IMR-90 (cell line): ENCODE results near the gene KRT79. TPM values are rescaled to one million over a fixed set of nuclear protein-coding genes. Genes with fewer than 3 reads are reported as not detected.

ENCODE experiments used
- ATAC-seq: fragments of 200-7000 bp; cut with Tn5 transposase; 2 replicates; pipeline ENCODE4 v1.9.1; 2020; ENCODE audit warnings: low read depth, mild to moderate bottlenecking, moderate library complexity
- BruUV-seq: library from RNA; stranded (reverse); fragments of 400-500 nt; replicated peaks from 2 replicates; lab custom pipeline; 2021; lab: Mats Ljungman, UMichigan
- CTCF ChIA-PET: fragments of 300-600 bp; formaldehyde crosslinking; extraction: SDS; loops from one replicate; lab custom pipeline; 2021; ENCODE audit warnings: antibody characterized with exemption; lab: Yijun Ruan, JAX
- POLR2A ChIA-PET: fragments of 300-600 bp; sonication (Branson Sonifier 250); formaldehyde crosslinking; loops from one replicate; lab custom pipeline; 2022; ENCODE audit warnings: antibody characterized with exemption; ENCODE audit not compliant: unreplicated experiment; lab: Charles Lee
- DNase-seq: peaks from one replicate; pipeline ENCODE4 v3.0.0; 2013
- H2AFZ ChIP-seq: replicated peaks from 2 replicates; pipeline ENCODE3; 2013; ENCODE audit warnings: low read length, mild to moderate bottlenecking; ENCODE audit not compliant: poor library complexity
- H2AK5ac ChIP-seq: 2 replicates; pipeline ENCODE4 v1.6.1; 2013; ENCODE audit warnings: low read depth, low read length, inconsistent platforms
- H2AK9ac ChIP-seq: replicated peaks from 2 replicates; pipeline ENCODE3; 2013; ENCODE audit warnings: mild to moderate bottlenecking, low read depth, low read length, moderate library complexity; ENCODE audit not compliant: poor library complexity
- H2BK120ac ChIP-seq: 2 replicates; pipeline ENCODE4 v1.6.1; 2013; ENCODE audit warnings: low read depth, low read length, inconsistent platforms
- H2BK15ac ChIP-seq: 3 replicates; pipeline ENCODE4 v1.6.1; 2013; ENCODE audit warnings: low read depth, low read length, inconsistent platforms
- H2BK20ac ChIP-seq: 2 replicates; pipeline ENCODE4 v1.6.1; 2013; ENCODE audit warnings: low read depth, mild to moderate bottlenecking, inconsistent platforms, low read length, moderate library complexity
- H2BK5ac ChIP-seq: 2 replicates; pipeline ENCODE4 v1.6.1; 2013; ENCODE audit warnings: mild to moderate bottlenecking, low read depth, low read length, inconsistent platforms; ENCODE audit not compliant: poor library complexity, severe bottlenecking
- H3K14ac ChIP-seq: replicated peaks from 2 replicates; pipeline ENCODE4 v1.6.1; 2013; ENCODE audit warnings: low read depth, low read length, inconsistent platforms
- H3K18ac ChIP-seq: 2 replicates; pipeline ENCODE4 v1.6.1; 2013; ENCODE audit warnings: low read depth, low read length, control low read depth
- H3K23ac ChIP-seq: 2 replicates; pipeline ENCODE4 v1.6.1; 2013; ENCODE audit warnings: low read depth, low read length, inconsistent platforms
- H3K27ac ChIP-seq: 2 replicates; pipeline ENCODE4 v1.5.1; 2013; ENCODE audit warnings: mild to moderate bottlenecking, control low read depth, low read length; ENCODE audit not compliant: insufficient read depth
- H3K27me3 ChIP-seq: 2 replicates; pipeline ENCODE4 v1.6.1; 2013; ENCODE audit warnings: low read length; ENCODE audit not compliant: control insufficient read depth, insufficient read depth
- H3K36me3 ChIP-seq: 2 replicates; pipeline ENCODE4 v1.6.1; 2013; ENCODE audit warnings: low read length, mixed read lengths; ENCODE audit not compliant: control insufficient read depth, insufficient read depth
- H3K4ac ChIP-seq: 2 replicates; pipeline ENCODE4 v1.6.1; 2013; ENCODE audit warnings: low read depth, low read length, inconsistent platforms
- H3K4me1 ChIP-seq: 2 replicates; pipeline ENCODE4 v1.6.1; 2013; ENCODE audit warnings: low read length, mixed read lengths; ENCODE audit not compliant: control insufficient read depth, insufficient read depth
- H3K4me2 ChIP-seq: 2 replicates; pipeline ENCODE4 v1.6.1; 2013; ENCODE audit warnings: low read depth, mild to moderate bottlenecking, control low read depth, low read length, moderate library complexity
- H3K4me3 ChIP-seq: 2 replicates; pipeline ENCODE4 v1.5.1; 2013; ENCODE audit warnings: low read depth, mild to moderate bottlenecking, control low read depth, low read length, moderate library complexity; ENCODE audit not compliant: insufficient read depth
- H3K56ac ChIP-seq: 2 replicates; pipeline ENCODE4 v1.6.1; 2013; ENCODE audit warnings: low read length, inconsistent platforms; ENCODE audit not compliant: insufficient read depth; ENCODE audit errors: extremely low read depth
- H3K79me1 ChIP-seq, 2 experiments: 2 replicates each; pipeline ENCODE4 v1.6.1; 2013; ENCODE audit warnings: low read length in 2 of 2, inconsistent platforms in 1 of 2, low read depth in 1 of 2
- H3K9ac ChIP-seq: 2 replicates; pipeline ENCODE4 v1.6.1; 2013; ENCODE audit warnings: low read depth, low read length, control low read depth
- H3K9me1 ChIP-seq: 2 replicates; pipeline ENCODE4 v1.6.1; 2013; ENCODE audit warnings: low read length, inconsistent platforms; ENCODE audit not compliant: insufficient read depth
- H3K9me3 ChIP-seq: 2 replicates; pipeline ENCODE4 v1.6.1; 2013; ENCODE audit warnings: low read length; ENCODE audit not compliant: control insufficient read depth, insufficient read depth
- H4K20me1 ChIP-seq: 2 replicates; pipeline ENCODE4 v1.6.1; 2013; ENCODE audit warnings: low read length, inconsistent platforms; ENCODE audit not compliant: insufficient read depth
- H4K5ac ChIP-seq: 2 replicates; pipeline ENCODE4 v1.6.1; 2013; ENCODE audit warnings: mild to moderate bottlenecking, low read depth, low read length, control low read depth
- H4K8ac ChIP-seq, 2 experiments: 2 replicates each; pipeline ENCODE4 v1.6.1; 2013; ENCODE audit warnings: low read depth in 2 of 2, low read length in 2 of 2, control low read depth in 1 of 2, inconsistent platforms in 1 of 2
- H4K91ac ChIP-seq: 2 replicates; pipeline ENCODE4 v1.6.1; 2013; ENCODE audit warnings: low read depth, low read length, inconsistent platforms; ENCODE audit not compliant: insufficient read depth
- BHLHE40 ChIP-seq: fragments of 150-350 bp; IDR thresholded peaks from 2 replicates; pipeline ENCODE4 v1.6.1; 2016; ENCODE audit warnings: mild to moderate bottlenecking, low read depth, low read length
- CEBPB ChIP-seq: IDR thresholded peaks from 2 replicates; pipeline ENCODE4 v1.6.1; 2012; ENCODE audit warnings: low read depth, low read length, improper control_type of control experiment
- CTCF ChIP-seq: conservative IDR thresholded peaks from 2 replicates; pipeline ENCODE4 v1.5.1; 2012; ENCODE audit warnings: mild to moderate bottlenecking, low read depth, low read length, improper control_type of control experiment
- FOS ChIP-seq: fragments of 150-350 bp; IDR thresholded peaks from 2 replicates; pipeline ENCODE4 v1.6.1; 2016; ENCODE audit warnings: low read depth, low read length
- MAFK ChIP-seq: IDR thresholded peaks from 2 replicates; pipeline ENCODE4 v1.6.1; 2012; ENCODE audit warnings: low read depth, low read length, improper control_type of control experiment
- MAZ ChIP-seq: IDR thresholded peaks from 2 replicates; pipeline ENCODE4 v1.6.1; 2012; ENCODE audit warnings: low read depth, mild to moderate bottlenecking, low read length, improper control_type of control experiment, moderate library complexity, borderline replicate concordance
- MXI1 ChIP-seq: IDR thresholded peaks from 2 replicates; pipeline ENCODE4 v1.6.1; 2012; ENCODE audit warnings: low read depth, mild to moderate bottlenecking, low read length, moderate library complexity, borderline replicate concordance
- NFE2L2 ChIP-seq: fragments of 150-350 bp; IDR thresholded peaks from 2 replicates; pipeline ENCODE4 v1.6.1; 2016; ENCODE audit warnings: low read depth, mild to moderate bottlenecking, low read length
- POLR2A ChIP-seq: IDR thresholded peaks from 2 replicates; pipeline ENCODE4 v1.6.1; 2012; ENCODE audit warnings: mild to moderate bottlenecking, low read depth, low read length
- USF2 ChIP-seq: fragments of 150-350 bp; IDR thresholded peaks from 2 replicates; pipeline ENCODE4 v1.6.1; 2017; ENCODE audit warnings: mild to moderate bottlenecking, antibody characterized with exemption, low read length, low read depth
- WGBS, 2 experiments: methylation state at CpG; one replicate each; pipeline versions ENCODE4 v1.1.5 to v1.1.7; 2013; ENCODE audit warnings: missing lambda C conversion rate in 2 of 2; ENCODE audit not compliant: insufficient read length in 1 of 2; ENCODE audit errors: extremely low coverage in 2 of 2; 5-methylcytosine and 5-hydroxymethylcytosine counted together
- dilution Hi-C: fragments of 300-500 bp; cut with HindIII; formaldehyde crosslinking; loops from one replicate; pipeline ENCODE4 v1.14.3; 2018; ENCODE audit warnings: low sequenced_read_pairs; ENCODE audit not compliant: unreplicated experiment
- in situ Hi-C: fragments of 300-500 bp; cut with MboI; formaldehyde crosslinking; loops from 3 replicates; pipeline ENCODE4 v1.14.3; 2019; ENCODE audit warnings: low sequenced_read_pairs, inconsistent platforms, mixed read lengths
- intact Hi-C: fragments of 100-400 bp; cut with micrococcal nuclease; formaldehyde crosslinking; loops from 2 replicates; pipeline ENCODE4 v1.10.0; 2022
- polyA plus RNA-seq, 3 experiments: library from polyadenylated mRNA; depleted of rRNA; stranded (reverse); fragments of >200 nt; gene quantifications; 2 replicates each; pipeline ENCODE4 v1.2.3, GENCODE V29; 2012; ENCODE audit warnings: low replicate concordance in 1 of 3
- total RNA-seq: library from RNA; depleted of rRNA; stranded (reverse); fragments of >200 nt; gene quantifications from 2 replicates; pipeline ENCODE4 v1.2.3, GENCODE V29; 2012

Gene KRT79
- total and polyA plus RNA-seq, 2 of the 4 experiments (the other 2 are of a cell fraction): under 0.01 to 0.24 TPM

- peak overlapping the region; percentile 38 to 56; a peak in 2 of 4 replicates for H4K8ac ChIP-seq
- H3K27me3 ChIP-seq: peaks cover 3% of the 10 kb centered on the region; the same call in 1 of the 2 replicates
- peak; percentile 85 for DNase-seq
- no peak overlapping the region for H3K18ac ChIP-seq
- peaks cover 18% of the 10 kb centered on the region for H3K4me1 ChIP-seq
- peak overlapping the region; percentile 94; the same call in 1 of the 2 replicates for H3K14ac ChIP-seq
- intact Hi-C loops: no loop called here
- H3K9me1 ChIP-seq: peaks cover 20% of the 10 kb centered on the region
- ChIA-PET POLR2A (no interaction called here), CTCF (no interaction called here)
- peak; percentile 73 for ATAC-seq
- no peak overlapping the region for H3K4me2 ChIP-seq
- H2BK120ac ChIP-seq: peak overlapping the region; percentile 54
- H3K36me3 ChIP-seq: no peaks in the 10 kb centered on the region
- H3K56ac ChIP-seq: no peak overlapping the region
- no peaks in the 10 kb centered on the region for H3K9me3 ChIP-seq
- no peak overlapping the region for H3K4me3 ChIP-seq
- no CpG with 5 or more reads among the region's 7 CpGs for WGBS, 2 experiments
- no TSS peak for BruUV-seq
- H3K23ac ChIP-seq: peak overlapping the region; percentile 32; the same call in 1 of the 2 replicates
- H3K27ac ChIP-seq: no peak overlapping the region; the same call in 1 of the 2 replicates
- no peak overlapping the region for H2BK15ac ChIP-seq
- peak; percentile 61 for TF ChIP-seq CEBPB
- TF ChIP-seq MAFK: no peak
- peak; percentile 95 for TF ChIP-seq FOS
- TF ChIP-seq POLR2A: peak; percentile 39
- TF ChIP-seq NFE2L2: peak; percentile 43; the same call in 1 of the 2 replicates
- TF ChIP-seq USF2: no peak
- TF ChIP-seq MXI1: peak; percentile 41; the same call in 1 of the 2 replicates
- no peak for TF ChIP-seq CTCF
- peak; percentile 66 for TF ChIP-seq MAZ
- TF ChIP-seq BHLHE40: peak; percentile 75
- in situ Hi-C loops: no loop called here
- no peaks in the 10 kb centered on the region for H4K20me1 ChIP-seq
- dilution Hi-C loops: no loop called here
- H4K91ac ChIP-seq: peak overlapping the region; percentile 81
- H3K79me1 ChIP-seq: no peaks in the 10 kb centered on the region
- H2AFZ ChIP-seq: peak overlapping the region; percentile 36
- no peak overlapping the region for H2BK5ac ChIP-seq
- H2AK9ac ChIP-seq: peak overlapping the region; percentile 76
- peak overlapping the region; percentile 76; the same call in 1 of the 2 replicates for H2AK5ac ChIP-seq
- no peak overlapping the region for H3K9ac ChIP-seq
- no peak overlapping the region for H4K5ac ChIP-seq
- peak overlapping the region; percentile 88; the same call in 1 of the 2 replicates for H2BK20ac ChIP-seq
- H3K4ac ChIP-seq: peak overlapping the region; percentile 63
Observed at GRCh38 chr12:52836042-52836466, 1.9 kb upstream of the KRT79 start.
